ENCODE measurements around the gene OR51B2.

- TF ChIP-seq CTCF (IDR thresholded peaks at IDR 0.05) (no peak), POLR2AphosphoS5 (IDR thresholded peaks at IDR 0.05; ENCODE audit: insufficient read depth in 1 of 2, low read depth in 1 of 2) (no peak)
Observed at GRCh38 chr11:5368502-5369043, 44.5 kb upstream of the OR51B2 start.
